Mesendoderm (in vitro differentiated cells): ENCODE data around the gene LAMA4.
A peak's percentile ranks its signal among the peaks of the same experiment; 100 is the strongest.

ENCODE experiments used
- DNase-seq: peaks from one replicate; pipeline ENCODE4 v3.0.0; 2013
- H2AK5ac ChIP-seq: 2 replicates; pipeline ENCODE4 v1.6.1; 2013; ENCODE audit warnings: low read length, inconsistent platforms
- H2BK120ac ChIP-seq: 2 replicates; pipeline ENCODE4 v1.6.1; 2013; ENCODE audit warnings: low read depth, mild to moderate bottlenecking, low read length, moderate library complexity, mixed read lengths
- H2BK15ac ChIP-seq: replicated peaks from 2 replicates; pipeline ENCODE4 v1.6.1; 2013; ENCODE audit warnings: low read depth, mild to moderate bottlenecking, moderate library complexity
- H2BK5ac ChIP-seq: 2 replicates; pipeline ENCODE4 v1.6.1; 2013; ENCODE audit warnings: low read length, inconsistent platforms
- H3K18ac ChIP-seq: 2 replicates; pipeline ENCODE4 v1.6.1; 2013; ENCODE audit warnings: mild to moderate bottlenecking, low read length, mixed read lengths
- H3K23ac ChIP-seq: one replicate; pipeline ENCODE4 v1.6.1; 2013; ENCODE audit warnings: low read length
- H3K27ac ChIP-seq: 2 replicates; pipeline ENCODE4 v1.5.1; 2013; ENCODE audit warnings: low read depth, mild to moderate bottlenecking, inconsistent platforms, low read length, moderate library complexity
- H3K27me3 ChIP-seq: 2 replicates; pipeline ENCODE4 v1.6.1; 2013; ENCODE audit warnings: low read length, control low read depth, mild to moderate bottlenecking, inconsistent platforms; ENCODE audit not compliant: insufficient read depth, poor library complexity
- H3K36me3 ChIP-seq: 2 replicates; pipeline ENCODE4 v1.6.1; 2013; ENCODE audit warnings: low read length, inconsistent platforms; ENCODE audit not compliant: control insufficient read depth, insufficient read depth
- H3K4ac ChIP-seq: one replicate; pipeline ENCODE4 v1.6.1; 2013; ENCODE audit warnings: low read depth, mild to moderate bottlenecking, low read length, moderate library complexity
- H3K4me1 ChIP-seq: 2 replicates; pipeline ENCODE4 v1.6.1; 2013; ENCODE audit warnings: low read depth, low read length, inconsistent platforms; ENCODE audit not compliant: control insufficient read depth
- H3K4me2 ChIP-seq: 2 replicates; pipeline ENCODE4 v1.6.1; 2013; ENCODE audit warnings: low read length
- H3K4me3 ChIP-seq: 2 replicates; pipeline ENCODE4 v1.5.1; 2013; ENCODE audit warnings: mild to moderate bottlenecking, low read length
- H3K56ac ChIP-seq: one replicate; pipeline ENCODE4 v1.6.1; 2013; ENCODE audit warnings: low read length
- H3K79me1 ChIP-seq: 2 replicates; pipeline ENCODE4 v1.6.1; 2013; ENCODE audit warnings: low read length, inconsistent platforms
- H3K79me2 ChIP-seq: 2 replicates; pipeline ENCODE4 v1.6.1; 2013; ENCODE audit warnings: mild to moderate bottlenecking, low read length; ENCODE audit not compliant: control insufficient read depth, insufficient read depth
- H3K9ac ChIP-seq: 2 replicates; pipeline ENCODE4 v1.6.1; 2013; ENCODE audit warnings: low read length, inconsistent platforms
- H4K5ac ChIP-seq: one replicate; pipeline ENCODE4 v1.6.1; 2013; ENCODE audit warnings: low read length
- H4K8ac ChIP-seq: one replicate; pipeline ENCODE4 v1.6.1; 2013; ENCODE audit warnings: low read depth, mild to moderate bottlenecking, control low read depth, low read length, moderate library complexity
- WGBS: extraction: QIAGEN DNeasy Blood & Tissue Kit; methylation state at CpG from one replicate; pipeline ENCODE4 v1.1.7; 2013; ENCODE audit warnings: low lambda C conversion rate, missing lambda C conversion rate; ENCODE audit not compliant: insufficient coverage; ENCODE audit errors: extremely low coverage; 5-methylcytosine and 5-hydroxymethylcytosine counted together

Gene LAMA4

DNA sequence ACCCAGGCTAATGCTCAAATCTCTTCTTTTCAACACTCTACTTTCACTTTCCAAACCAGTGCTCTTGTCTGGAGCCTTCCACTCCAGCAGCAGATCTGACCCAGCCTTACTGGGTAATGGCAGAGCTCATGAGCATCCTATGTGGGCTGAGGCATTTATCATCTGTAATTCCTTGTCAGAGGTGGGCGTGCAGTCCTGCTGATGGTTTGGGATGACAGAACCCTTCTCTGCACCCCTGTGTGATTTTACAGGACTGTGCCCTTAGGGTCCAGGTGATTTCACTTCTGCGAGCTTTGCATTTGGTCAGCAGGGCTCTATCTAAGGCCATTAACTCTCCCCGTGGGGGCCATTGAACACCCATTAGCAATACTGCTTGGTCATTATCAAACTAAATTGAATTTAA, 55.4 kb downstream of the LAMA4 start:
- no peak overlapping the region for H2AK5ac ChIP-seq
- H3K4me3 ChIP-seq: no peak overlapping the region
- H2BK15ac ChIP-seq: no peak overlapping the region
- no peaks in the 10 kb centered on the region for H3K4me1 ChIP-seq
- H3K18ac ChIP-seq: no peak overlapping the region
- H3K23ac ChIP-seq: no peak overlapping the region
- H4K5ac ChIP-seq: no peak overlapping the region
- H3K79me1 ChIP-seq: no peaks in the 10 kb centered on the region
- no peaks in the 10 kb centered on the region for H3K36me3 ChIP-seq
- no peak overlapping the region for H2BK120ac ChIP-seq
- H3K4ac ChIP-seq: no peak overlapping the region
- no peaks in the 10 kb centered on the region for H3K27me3 ChIP-seq
- no peak overlapping the region for H3K56ac ChIP-seq
- peak; percentile 38 for DNase-seq
- H2BK5ac ChIP-seq: no peak overlapping the region
- no peak overlapping the region for H4K8ac ChIP-seq
- no peaks in the 10 kb centered on the region for H3K79me2 ChIP-seq
- no peak overlapping the region for H3K27ac ChIP-seq
- H3K9ac ChIP-seq: no peak overlapping the region
- no peak overlapping the region for H3K4me2 ChIP-seq
- WGBS: no CpG with 5 or more reads among the region's 3 CpGs

DNA sequence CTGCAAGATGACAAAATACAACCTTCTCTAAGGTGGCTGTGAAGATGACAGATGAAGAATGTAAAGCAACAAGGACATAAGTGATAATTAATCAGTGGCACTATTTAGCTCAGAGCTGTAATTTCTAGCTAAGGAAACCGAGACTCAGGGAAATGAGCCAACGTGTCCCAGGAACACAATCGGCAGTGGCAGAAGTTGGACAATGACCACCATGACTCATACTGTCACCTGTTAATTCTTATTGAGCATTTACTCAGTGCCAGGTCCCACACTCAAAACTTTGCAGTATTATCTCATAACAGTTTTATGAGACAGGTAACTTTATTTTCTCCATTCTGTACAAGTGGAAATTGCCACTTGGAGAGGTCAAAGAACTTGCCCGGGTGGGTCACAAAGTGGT, 55.8 kb downstream of the LAMA4 start:
- H3K36me3 ChIP-seq: no peaks in the 10 kb centered on the region
- no peak overlapping the region for H4K8ac ChIP-seq
- WGBS: no CpG with 5 or more reads among the region's 4 CpGs

DNA sequence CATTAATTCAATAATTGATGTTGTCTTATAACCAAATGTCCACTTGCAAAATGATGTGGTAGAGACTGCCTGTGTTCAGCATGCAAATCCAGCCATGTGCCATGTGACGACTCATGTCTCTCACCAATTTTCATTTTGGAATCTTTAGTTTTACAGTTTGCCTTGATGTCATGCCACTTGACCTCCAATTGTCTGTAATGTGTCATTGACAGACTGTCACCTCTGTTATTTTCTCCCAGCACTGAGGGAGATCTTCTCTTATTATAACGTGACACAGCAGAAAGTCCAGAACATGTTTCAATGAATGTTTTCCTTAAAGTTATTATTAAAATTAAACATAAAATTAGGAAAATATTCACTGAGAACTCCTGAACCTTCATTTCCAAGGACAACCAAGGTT, 56.7 kb downstream of the LAMA4 start:
- Histone ChIP-seq H2BK15ac (no peak overlapping the region), H3K27me3 (no peaks in the 10 kb centered on the region), H2AK5ac (no peak overlapping the region), H3K18ac (no peak overlapping the region), H3K9ac (no peak overlapping the region), H2BK5ac (no peak overlapping the region), H2BK120ac (no peak overlapping the region), H3K4ac (no peak overlapping the region), H3K79me1 (no peaks in the 10 kb centered on the region), H3K27ac (no peak overlapping the region), H3K36me3 (no peaks in the 10 kb centered on the region), H3K4me2 (no peak overlapping the region), H3K23ac (no peak overlapping the region), H4K8ac (no peak overlapping the region), H3K4me1 (no peaks in the 10 kb centered on the region), H3K56ac (no peak overlapping the region), H3K4me3 (no peak overlapping the region), H4K5ac (no peak overlapping the region), H3K79me2 (no peaks in the 10 kb centered on the region)
- WGBS: no CpG with 5 or more reads among the region's 2 CpGs
- DNase-seq: no peak

More for the DNA sequence above, 55.8 kb downstream of the LAMA4 start:
- Histone ChIP-seq H2AK5ac (no peak overlapping the region), H3K9ac (no peak overlapping the region), H3K4me2 (no peak overlapping the region), H3K27me3 (no peaks in the 10 kb centered on the region), H3K79me2 (no peaks in the 10 kb centered on the region), H3K23ac (no peak overlapping the region), H3K4me1 (no peaks in the 10 kb centered on the region), H4K5ac (no peak overlapping the region), H2BK120ac (no peak overlapping the region), H2BK5ac (no peak overlapping the region), H3K4me3 (no peak overlapping the region), H3K18ac (no peak overlapping the region), H3K79me1 (no peaks in the 10 kb centered on the region), H3K56ac (no peak overlapping the region), H2BK15ac (no peak overlapping the region), H3K27ac (no peak overlapping the region), H3K4ac (no peak overlapping the region)
- DNase-seq: no peak

DNA sequence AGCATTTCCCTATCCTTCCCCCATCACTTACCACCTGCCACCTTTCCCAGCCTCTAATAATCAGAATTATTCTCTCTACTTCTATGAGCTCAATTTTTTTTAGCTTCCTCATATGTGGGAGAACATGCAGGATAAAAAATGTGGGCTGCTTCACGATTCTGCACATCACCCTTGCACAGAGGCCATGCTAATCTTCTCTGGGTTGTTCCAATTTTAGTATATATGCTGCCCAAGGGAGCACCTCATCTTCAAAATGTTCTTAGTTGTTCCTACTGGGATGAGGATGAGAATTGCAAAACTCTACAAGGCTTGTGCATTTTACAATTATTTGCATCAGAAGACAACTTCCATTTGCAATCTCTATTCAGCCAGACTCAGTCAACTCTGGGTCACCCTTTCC, 58.1 kb downstream of the LAMA4 start:
- Histone ChIP-seq H3K4me1 (no peaks in the 10 kb centered on the region), H3K4me2 (no peak overlapping the region), H4K8ac (no peak overlapping the region)

DNA sequence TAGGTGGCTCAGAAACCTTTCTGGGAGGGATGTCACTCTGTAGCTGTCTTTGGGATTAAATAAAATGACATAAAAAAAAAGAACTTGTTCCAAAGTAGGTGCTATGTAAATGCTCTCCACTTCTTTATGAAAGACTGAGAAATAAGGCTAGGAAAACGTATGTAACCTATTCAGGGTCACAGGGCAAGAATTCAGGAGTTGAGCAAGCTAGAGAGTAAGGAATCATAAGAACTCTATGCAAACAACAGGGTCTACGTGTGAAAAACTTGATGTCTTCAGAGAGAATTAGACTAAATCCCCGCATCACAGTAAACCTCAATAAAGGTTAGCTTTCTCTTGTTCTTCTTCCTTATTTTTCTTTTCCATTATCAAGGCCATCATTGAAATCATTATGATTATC, 59.2 kb downstream of the LAMA4 start:
- H3K9ac ChIP-seq: no peak overlapping the region
- DNase-seq: no peak
- no peak overlapping the region for H3K4me3 ChIP-seq
- no peaks in the 10 kb centered on the region for H3K27me3 ChIP-seq
- H3K27ac ChIP-seq: no peak overlapping the region
- no peaks in the 10 kb centered on the region for H3K79me2 ChIP-seq
- no peak overlapping the region for H3K18ac ChIP-seq
- H2BK5ac ChIP-seq: no peak overlapping the region
- WGBS: no CpG with 5 or more reads among the region's 3 CpGs
- H2BK120ac ChIP-seq: no peak overlapping the region
- no peak overlapping the region for H2AK5ac ChIP-seq
- H3K36me3 ChIP-seq: no peaks in the 10 kb centered on the region
- H4K8ac ChIP-seq: no peak overlapping the region
- H3K4ac ChIP-seq: no peak overlapping the region
- no peaks in the 10 kb centered on the region for H3K79me1 ChIP-seq
- no peak overlapping the region for H3K4me2 ChIP-seq
- no peak overlapping the region for H4K5ac ChIP-seq
- H3K4me1 ChIP-seq: no peaks in the 10 kb centered on the region
- H2BK15ac ChIP-seq: no peak overlapping the region
- no peak overlapping the region for H3K56ac ChIP-seq
- no peak overlapping the region for H3K23ac ChIP-seq

More for the DNA sequence above, 58.1 kb downstream of the LAMA4 start:
- Histone ChIP-seq H3K27ac (no peak overlapping the region), H3K27me3 (no peaks in the 10 kb centered on the region), H3K23ac (no peak overlapping the region), H3K18ac (no peak overlapping the region), H3K36me3 (no peaks in the 10 kb centered on the region), H3K79me1 (no peaks in the 10 kb centered on the region), H3K79me2 (no peaks in the 10 kb centered on the region), H2BK120ac (no peak overlapping the region), H3K56ac (no peak overlapping the region), H3K4ac (no peak overlapping the region), H2BK15ac (no peak overlapping the region), H4K5ac (no peak overlapping the region), H3K4me3 (no peak overlapping the region), H2BK5ac (no peak overlapping the region), H2AK5ac (no peak overlapping the region), H3K9ac (no peak overlapping the region)
- WGBS: no CpG with 5 or more reads among the region's 1 CpG
- DNase-seq: no peak

DNA sequence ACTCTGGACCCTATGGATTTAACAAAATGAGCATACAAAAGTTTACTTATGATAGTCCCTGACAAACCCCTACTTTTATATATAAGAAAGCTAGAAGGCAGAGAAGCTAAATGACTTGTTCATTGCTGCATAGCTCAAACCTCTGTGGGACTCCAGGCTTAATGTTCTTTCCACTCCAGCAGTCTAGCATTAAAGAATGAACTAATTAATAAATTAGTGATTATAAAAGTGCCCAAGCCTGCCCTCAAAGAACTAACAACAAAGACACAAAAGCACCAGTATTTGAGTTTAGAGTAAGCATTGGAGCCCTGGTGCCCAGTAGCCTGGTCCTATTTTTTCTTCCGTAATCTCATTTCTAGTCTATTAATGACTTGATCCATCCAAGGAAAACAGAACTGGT, 59.9 kb downstream of the LAMA4 start:
- Histone ChIP-seq H3K56ac (no peak overlapping the region), H4K5ac (no peak overlapping the region), H3K79me1 (no peaks in the 10 kb centered on the region), H3K27me3 (no peaks in the 10 kb centered on the region), H3K9ac (no peak overlapping the region), H2BK5ac (no peak overlapping the region), H3K18ac (no peak overlapping the region), H3K4me3 (no peak overlapping the region), H3K23ac (no peak overlapping the region), H3K4me1 (no peaks in the 10 kb centered on the region), H2BK15ac (no peak overlapping the region), H3K36me3 (no peaks in the 10 kb centered on the region), H3K27ac (no peak overlapping the region), H2BK120ac (no peak overlapping the region), H4K8ac (no peak overlapping the region), H3K79me2 (no peaks in the 10 kb centered on the region), H3K4me2 (no peak overlapping the region), H3K4ac (no peak overlapping the region), H2AK5ac (no peak overlapping the region)
- no peak for DNase-seq
- WGBS: no CpG with 5 or more reads among the region's 1 CpG
